Mammary microvascular endothelial cell (primary cell): Measurements from ENCODE around the gene FBXW8. TPM values are rescaled to one million over a fixed set of nuclear protein-coding genes. Genes with fewer than 3 reads are reported as not detected.

ENCODE experiments used
- total RNA-seq: library from RNA; depleted of rRNA; stranded (reverse); fragments of >200 nt; gene quantifications from 2 replicates; pipeline ENCODE4 v1.2.3, GENCODE V29; 2015

The FBXW8 gene
- total RNA-seq: 9.7 and 9.9 TPM in 2 replicates

GRCh38 chr12:116910645-116911451, at the start of gene FBXW8:
Gene FBXW8 (plus strand): TSS chr12:116910950. CDS start chr12:116911038, 88 bp downstream.

GRCh38 chr12:116881325-116881876, 29.3 kb upstream of the FBXW8 start, which contains the start of gene HRK:
Gene HRK (minus strand): TSS chr12:116881441. CDS start chr12:116881307, 134 bp downstream.

Other genes with a start within 250 kb of the FBXW8 start
- gene SPRING1, start 172.9 kb upstream of the FBXW8 start, total RNA-seq: 28.9 and 34.2 TPM in 2 replicates
- gene RNFT2, start 172.6 kb upstream of the FBXW8 start, total RNA-seq: 2.3 and 3.7 TPM in 2 replicates
- not detected in 2 replicates for gene HRK, start 29.5 kb upstream of the FBXW8 start, total RNA-seq
- 0.10 and 0.40 TPM in 2 replicates for gene TESC, start 188.5 kb downstream of the FBXW8 start, total RNA-seq